OCI-LY7 (cell line): ENCODE data around the gene PHF5A.

Source experiments
- CTCF ChIP-seq: fragments of 200-600 bp; sonication (generic); conservative IDR thresholded peaks from 2 replicates; pipeline ENCODE4 v1.5.1; 2014; ENCODE audit warnings: mild to moderate bottlenecking, antibody characterized with exemption, low read length, moderate library complexity, mixed read lengths
- EZH2phosphoT487 ChIP-seq: fragments of 200-600 bp; sonication (generic); IDR thresholded peaks from 2 replicates; pipeline ENCODE4 v1.6.1; 2018; ENCODE audit warnings: low read depth, borderline replicate concordance, mild to moderate bottlenecking, mixed run types, antibody characterized with exemption, low read length, moderate library complexity, mixed read lengths

DNA sequence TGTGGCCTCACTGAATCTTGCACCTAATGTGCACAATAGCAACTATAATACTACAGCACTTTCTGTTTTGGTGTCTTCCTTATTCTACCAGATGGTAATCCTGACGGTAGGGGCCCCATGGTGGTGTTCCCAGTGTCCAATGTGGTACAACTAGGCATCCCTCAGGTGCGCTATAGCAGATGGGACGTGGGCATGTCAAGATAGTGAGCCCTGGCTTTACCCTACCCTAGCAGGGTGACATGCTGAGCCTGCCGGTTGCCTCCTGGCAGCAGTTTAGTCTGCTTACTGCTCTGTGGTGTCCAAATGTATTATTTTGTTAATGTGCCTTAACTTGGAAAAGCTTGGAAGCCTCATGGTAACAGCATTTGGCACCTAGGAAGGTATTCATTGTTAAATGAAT lies 19.6 kb upstream of the PHF5A start:
- no peak for TF ChIP-seq CTCF
- TF ChIP-seq EZH2phosphoT487: no peak
